OCI-LY3 (cell line): ENCODE data around the gene PARP2.

ENCODE experiments used
- CTCF ChIP-seq: fragments of 200-600, 300-600 bp; sonication (generic); IDR thresholded peaks from 2 replicates; pipeline ENCODE4 v1.5.1; 2014; ENCODE audit warnings: antibody characterized with exemption, low read length, low read depth
- EZH2phosphoT487 ChIP-seq: fragments of 200-600 bp; shearing (Covaris generic); IDR thresholded peaks from 2 replicates; pipeline ENCODE4 v1.6.1; 2018; ENCODE audit warnings: antibody characterized with exemption, mixed run types, low read depth

DNA sequence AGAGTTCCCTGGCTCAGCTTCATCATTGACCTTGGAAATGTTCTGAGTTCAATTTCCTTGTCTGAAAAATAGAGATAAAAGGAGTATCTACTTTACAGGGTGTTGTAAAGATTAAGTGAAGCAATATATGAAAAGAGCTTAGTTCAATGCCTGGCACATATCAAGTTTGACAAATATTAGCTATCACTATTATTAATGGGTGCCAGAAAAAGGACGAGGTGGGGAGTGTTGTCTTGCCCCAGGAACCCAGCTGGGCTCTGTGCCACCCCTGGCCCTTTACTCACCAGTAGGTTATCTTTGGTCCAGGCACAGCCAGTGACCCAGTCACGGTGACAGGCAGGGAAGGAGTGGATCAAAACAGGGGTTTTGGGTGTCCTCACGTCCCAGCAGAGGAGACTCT lies 32.0 kb downstream of the PARP2 start:
- TF ChIP-seq CTCF = no peak
- no peak for TF ChIP-seq EZH2phosphoT487
